ENCODE measurements around the gene MCAT. TPM values are rescaled to one million over a fixed set of nuclear protein-coding genes. Genes with fewer than 3 reads are reported as not detected.

Gene MCAT
- total RNA-seq, 1 donor from 2014 or later: 22.8 TPM

GRCh38 chr22:43166132-43166930 lies 23.1 kb upstream of the MCAT start:
- Histone ChIP-seq H3K4me3 (no peak overlapping the region), H3K9me3 (no peaks in the 10 kb centered on the region), H3K4me1 (peaks cover 27% of the 10 kb centered on the region), H3K36me3 (peaks cover 0 to 40% of the 10 kb centered on the region in 2 donors), H3K27me3 (no peaks in the 10 kb centered on the region), H3K27ac (no peak overlapping the region)
- no peak for DNase-seq (ENCODE audit: extremely low spot score in 2 of 2)
- TF ChIP-seq POLR2A (IDR thresholded peaks at IDR 0.05) (no peak), POLR2AphosphoS5 (IDR thresholded peaks at IDR 0.05; ENCODE audit: insufficient read depth in 1 of 2, low read depth in 1 of 2) (no peak), CTCF (IDR thresholded peaks at IDR 0.05) (no peak)
- intact Hi-C loops (cut with DNase I): no loop called here

- peak overlapping the region; percentile 74 for H3K27ac ChIP-seq
- no peaks in the 10 kb centered on the region for H3K27me3 ChIP-seq
- H3K4me1 ChIP-seq: peaks cover 31% of the 10 kb centered on the region
- H3K36me3 ChIP-seq: peaks cover 0 to 34% of the 10 kb centered on the region in 2 donors
- H3K9me3 ChIP-seq: no peaks in the 10 kb centered on the region
- intact Hi-C loops (cut with DNase I): no loop called here
- TF ChIP-seq CTCF (IDR thresholded peaks at IDR 0.05) (no peak), POLR2AphosphoS5 (IDR thresholded peaks at IDR 0.05; ENCODE audit: insufficient read depth in 1 of 2, low read depth in 1 of 2) (no peak), POLR2A (IDR thresholded peaks at IDR 0.05) (no peak)
- H3K4me3 ChIP-seq: no peak overlapping the region
- no peak for DNase-seq (ENCODE audit: extremely low spot score in 2 of 2)
Observed at GRCh38 chr22:43164636-43165035, 21.4 kb upstream of the MCAT start.

GRCh38 chr22:43163241-43163795 lies 20.1 kb upstream of the MCAT start:
- DNase-seq (ENCODE audit: extremely low spot score in 2 of 2): no peak
- Histone ChIP-seq H3K27me3 (no peaks in the 10 kb centered on the region), H3K4me1 (peaks cover 44% of the 10 kb centered on the region), H3K9me3 (no peaks in the 10 kb centered on the region), H3K27ac (peak overlapping the region; percentile 74), H3K36me3 (peaks cover 0 to 34% of the 10 kb centered on the region in 2 donors), H3K4me3 (no peak overlapping the region)
- TF ChIP-seq POLR2A (IDR thresholded peaks at IDR 0.05): no peak
- no peak for TF ChIP-seq CTCF (IDR thresholded peaks at IDR 0.05)
- TF ChIP-seq POLR2AphosphoS5 (IDR thresholded peaks at IDR 0.05; ENCODE audit: insufficient read depth in 1 of 2, low read depth in 1 of 2): no peak
- intact Hi-C loops (cut with DNase I): no loop called here

GRCh38 chr22:43162412-43163150 lies 19.4 kb upstream of the MCAT start:
- H3K36me3 ChIP-seq: peaks cover 0 to 29% of the 10 kb centered on the region in 2 donors
- H3K4me3 ChIP-seq: no peak overlapping the region
- no peak for TF ChIP-seq CTCF (IDR thresholded peaks at IDR 0.05)
- no peak for TF ChIP-seq POLR2AphosphoS5 (IDR thresholded peaks at IDR 0.05; ENCODE audit: insufficient read depth in 1 of 2, low read depth in 1 of 2)
- no peak for TF ChIP-seq POLR2A (IDR thresholded peaks at IDR 0.05)
- H3K27me3 ChIP-seq: no peaks in the 10 kb centered on the region
- intact Hi-C loops (cut with DNase I): no loop called here
- H3K4me1 ChIP-seq: peaks cover 52% of the 10 kb centered on the region
- no peaks in the 10 kb centered on the region for H3K9me3 ChIP-seq
- H3K27ac ChIP-seq: no peak overlapping the region
- no peak for DNase-seq (ENCODE audit: extremely low spot score in 2 of 2)

Data from vagina (tissue), 2 donors.